ENCODE measurements around the gene KLK10. TPM values are rescaled to one million over a fixed set of nuclear protein-coding genes. Genes with fewer than 3 reads are reported as not detected.

Gene KLK10
- total and polyA plus RNA-seq, 2 donors (not counting 3 experiments of a cell fraction or from before 2014, with no cell fraction given), result not detected

DNA sequence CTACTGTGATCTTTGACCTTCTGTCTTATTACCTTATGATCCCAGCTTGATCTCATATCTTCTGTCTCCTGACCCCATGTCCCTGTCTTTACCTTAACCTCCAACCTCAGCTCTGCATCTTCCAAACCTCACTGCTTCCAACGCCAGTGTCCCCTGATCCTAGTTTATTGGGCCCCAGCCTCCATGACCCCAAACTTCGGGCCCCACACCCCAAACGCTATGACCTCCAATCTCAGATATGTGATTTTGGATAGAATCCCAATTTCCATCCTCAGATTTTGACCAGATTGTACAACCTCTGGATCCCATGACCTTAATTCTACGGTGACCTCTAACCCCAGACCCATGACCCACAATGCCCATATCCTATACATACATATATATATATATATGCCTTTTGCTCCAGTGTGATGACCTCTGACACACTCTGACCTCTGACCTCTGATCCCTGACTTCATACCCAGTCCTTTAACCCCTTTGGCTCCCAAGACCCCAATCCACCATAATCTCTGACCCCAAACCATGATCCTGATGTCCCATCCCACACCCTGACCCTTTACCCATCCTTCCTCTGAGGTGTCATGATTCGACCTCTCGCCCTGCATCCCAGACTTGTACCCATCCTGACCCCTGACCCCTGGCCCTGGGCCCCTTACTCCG, 11.8 kb upstream of the KLK10 start:
- FAIRE-seq (no peak), DNase-seq (ENCODE audit: low read depth, low spot score) (no peak)
- Histone ChIP-seq H4K20me1 (replicated peaks; ENCODE audit: control insufficient read depth, extremely low read depth, insufficient read depth, low read length) (no peaks in the 10 kb centered on the region), H3K27me3 (ENCODE audit: control insufficient read depth in 2 of 2, insufficient read depth in 2 of 2, low read length in 2 of 2) (no peaks in the 10 kb centered on the region), H3K36me3 (ENCODE audit: control insufficient read depth in 2 of 2, extremely low read depth in 1 of 2, insufficient read depth in 2 of 2, low read length in 2 of 2) (no peaks in the 10 kb centered on the region), H3K4me1 (ENCODE audit: control insufficient read depth, extremely low read depth, insufficient read depth, low read length) (no peaks in the 10 kb centered on the region), H3K9me3 (replicated peaks; ENCODE audit: control insufficient read depth, insufficient read depth, low read length) (no peaks in the 10 kb centered on the region), H3K4me2 (ENCODE audit: insufficient read depth, low read length) (no peak overlapping the region), H3K4me3 (replicated peaks in 1 of 3; ENCODE audit: insufficient read depth in 1 of 3, low read depth in 1 of 3, low read length in 3 of 3) (no peak overlapping the region), H3K9me1 (replicated peaks; ENCODE audit: control insufficient read depth, extremely low read depth, insufficient read depth, low read length) (no peaks in the 10 kb centered on the region), H3K27ac (ENCODE audit: insufficient read depth, low read depth, low read length) (no peak overlapping the region), H2AFZ (ENCODE audit: low read depth, low read length) (no peak overlapping the region), H3K79me2 (ENCODE audit: control insufficient read depth, insufficient read depth, low read length) (no peaks in the 10 kb centered on the region), H3K9ac (replicated peaks; ENCODE audit: extremely low read depth, insufficient read depth, low read length) (no peak overlapping the region)
- intact Hi-C loops (cut with micrococcal nuclease), result no loop called here
- no peak for TF ChIP-seq POLR2A (IDR thresholded peaks at IDR 0.05; ENCODE audit: low read depth, low read length)
- TF ChIP-seq EZH2 (IDR thresholded peaks at IDR 0.05; ENCODE audit: borderline replicate concordance, low read depth, low read length, severe bottlenecking), result no peak
- TF ChIP-seq JUN (IDR thresholded peaks at IDR 0.05; ENCODE audit: borderline replicate concordance, insufficient read depth, insufficient read length, low read depth), result no peak
- TF ChIP-seq FOS (IDR thresholded peaks at IDR 0.05; ENCODE audit: borderline replicate concordance, insufficient read depth, low read length), result no peak
- BruUV-seq (replicated peaks), result no TSS peak
- ChIA-PET POLR2A (no interaction called here), CTCF (no interaction called here)
- dilution Hi-C loops (cut with MboI; ENCODE audit: extremely low pct_ligation_motif_present, low sequenced_read_pairs), result no loop called here

DNA sequence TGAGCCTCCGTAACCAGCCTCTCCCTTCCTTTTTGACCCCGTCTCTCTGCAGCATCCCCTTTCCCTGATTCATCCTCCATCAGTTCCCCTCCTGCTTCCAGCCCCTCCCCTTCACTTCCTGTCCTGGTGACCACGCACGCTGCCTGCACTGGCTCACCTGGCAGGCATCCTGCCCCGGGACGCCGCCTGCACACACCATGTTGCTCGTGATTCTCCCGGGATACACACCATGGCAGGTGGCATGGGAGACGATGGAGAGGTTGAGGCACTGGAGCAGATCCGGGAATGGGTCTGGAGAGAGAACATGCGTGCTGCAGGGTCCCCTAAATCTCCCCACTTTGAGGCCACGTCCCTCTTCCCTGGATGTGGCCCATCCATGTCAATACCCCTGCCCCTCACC, 11.1 kb upstream of the KLK10 start:
- H2AFZ ChIP-seq (ENCODE audit: low read depth, low read length), result no peak overlapping the region
- no peak for FAIRE-seq
- dilution Hi-C loops (cut with MboI; ENCODE audit: extremely low pct_ligation_motif_present, low sequenced_read_pairs), result no loop called here
- no peaks in the 10 kb centered on the region for H3K27me3 ChIP-seq (ENCODE audit: control insufficient read depth in 2 of 2, insufficient read depth in 2 of 2, low read length in 2 of 2)
- TF ChIP-seq EZH2 (IDR thresholded peaks at IDR 0.05; ENCODE audit: borderline replicate concordance, low read depth, low read length, severe bottlenecking), result no peak
- no peak for TF ChIP-seq POLR2A (IDR thresholded peaks at IDR 0.05; ENCODE audit: low read depth, low read length)
- no peak for TF ChIP-seq FOS (IDR thresholded peaks at IDR 0.05; ENCODE audit: borderline replicate concordance, insufficient read depth, low read length)
- TF ChIP-seq, protein P1, sequence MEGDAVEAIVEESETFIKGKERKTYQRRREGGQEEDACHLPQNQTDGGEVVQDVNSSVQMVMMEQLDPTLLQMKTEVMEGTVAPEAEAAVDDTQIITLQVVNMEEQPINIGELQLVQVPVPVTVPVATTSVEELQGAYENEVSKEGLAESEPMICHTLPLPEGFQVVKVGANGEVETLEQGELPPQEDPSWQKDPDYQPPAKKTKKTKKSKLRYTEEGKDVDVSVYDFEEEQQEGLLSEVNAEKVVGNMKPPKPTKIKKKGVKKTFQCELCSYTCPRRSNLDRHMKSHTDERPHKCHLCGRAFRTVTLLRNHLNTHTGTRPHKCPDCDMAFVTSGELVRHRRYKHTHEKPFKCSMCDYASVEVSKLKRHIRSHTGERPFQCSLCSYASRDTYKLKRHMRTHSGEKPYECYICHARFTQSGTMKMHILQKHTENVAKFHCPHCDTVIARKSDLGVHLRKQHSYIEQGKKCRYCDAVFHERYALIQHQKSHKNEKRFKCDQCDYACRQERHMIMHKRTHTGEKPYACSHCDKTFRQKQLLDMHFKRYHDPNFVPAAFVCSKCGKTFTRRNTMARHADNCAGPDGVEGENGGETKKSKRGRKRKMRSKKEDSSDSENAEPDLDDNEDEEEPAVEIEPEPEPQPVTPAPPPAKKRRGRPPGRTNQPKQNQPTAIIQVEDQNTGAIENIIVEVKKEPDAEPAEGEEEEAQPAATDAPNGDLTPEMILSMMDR (IDR thresholded peaks at IDR 0.05; ENCODE audit: extremely low read depth in 1 of 2, insufficient read depth in 1 of 2, low read depth in 1 of 2, low read length in 2 of 2), result no peak
- no peak for TF ChIP-seq JUN (IDR thresholded peaks at IDR 0.05; ENCODE audit: borderline replicate concordance, insufficient read depth, insufficient read length, low read depth)
- TF ChIP-seq MYC (IDR thresholded peaks at IDR 0.05; ENCODE audit: low read depth, low read length), result no peak
- TF ChIP-seq, protein P2, sequence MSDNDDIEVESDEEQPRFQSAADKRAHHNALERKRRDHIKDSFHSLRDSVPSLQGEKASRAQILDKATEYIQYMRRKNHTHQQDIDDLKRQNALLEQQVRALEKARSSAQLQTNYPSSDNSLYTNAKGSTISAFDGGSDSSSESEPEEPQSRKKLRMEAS (IDR thresholded peaks at IDR 0.05; ENCODE audit: insufficient read depth, insufficient read length), result no peak
- no peak for TF ChIP-seq POLR2AphosphoS5 (IDR thresholded peaks at IDR 0.05; ENCODE audit: insufficient read depth, low read depth, low read length)
- no peak for TF ChIP-seq GATA2 (IDR thresholded peaks at IDR 0.05; ENCODE audit: insufficient read depth, insufficient read length, low read depth, low read length)
- H3K27ac ChIP-seq (ENCODE audit: insufficient read depth, low read depth, low read length), result no peak overlapping the region
- no peaks in the 10 kb centered on the region for H3K9me1 ChIP-seq (replicated peaks; ENCODE audit: control insufficient read depth, extremely low read depth, insufficient read depth, low read length)
- H3K36me3 ChIP-seq (ENCODE audit: control insufficient read depth in 2 of 2, extremely low read depth in 1 of 2, insufficient read depth in 2 of 2, low read length in 2 of 2), result no peaks in the 10 kb centered on the region
- H4K20me1 ChIP-seq (replicated peaks; ENCODE audit: control insufficient read depth, extremely low read depth, insufficient read depth, low read length), result no peaks in the 10 kb centered on the region
- DNase-seq (ENCODE audit: low read depth, low spot score), result no peak
- H3K4me2 ChIP-seq (ENCODE audit: insufficient read depth, low read length), result no peak overlapping the region
- no peaks in the 10 kb centered on the region for H3K79me2 ChIP-seq (ENCODE audit: control insufficient read depth, insufficient read depth, low read length)
- CTCF ChIA-PET, result no interaction called here
- H3K9ac ChIP-seq (replicated peaks; ENCODE audit: extremely low read depth, insufficient read depth, low read length), result no peak overlapping the region
- POLR2A ChIA-PET, result no interaction called here
- H3K9me3 ChIP-seq (replicated peaks; ENCODE audit: control insufficient read depth, insufficient read depth, low read length), result no peaks in the 10 kb centered on the region
- intact Hi-C loops (cut with micrococcal nuclease), result no loop called here
- H3K4me1 ChIP-seq (ENCODE audit: control insufficient read depth, extremely low read depth, insufficient read depth, low read length), result no peaks in the 10 kb centered on the region
- no TSS peak for BruUV-seq (replicated peaks)
- H3K4me3 ChIP-seq (replicated peaks in 1 of 3; ENCODE audit: insufficient read depth in 1 of 3, low read depth in 1 of 3, low read length in 3 of 3), result no peak overlapping the region

Measured in endothelial cell of umbilical vein (primary cell).